Fibroblast of mammary gland (primary cell): Measurements from ENCODE around the gene IL20RB.
A peak's percentile ranks its signal among the peaks of the same experiment; 100 is the strongest.

Experiments
- DNase-seq: peaks from one replicate; pipeline ENCODE4 v3.0.0-alpha.2; 2010; ENCODE audit warnings: low read depth
- H3K4me3 ChIP-seq: 2 replicates; pipeline ENCODE4 v1.5.1; 2011; ENCODE audit warnings: low read depth, mild to moderate bottlenecking, low read length, moderate library complexity; ENCODE audit not compliant: control insufficient read depth
- TF ChIP-seq, protein P1 (sequence below): conservative IDR thresholded peaks from 2 replicates; pipeline ENCODE4 v1.5.1; 2011; ENCODE audit warnings: low read depth, low read length, inconsistent platforms; ENCODE audit not compliant: control insufficient read depth, insufficient read depth

Gene IL20RB

DNA sequence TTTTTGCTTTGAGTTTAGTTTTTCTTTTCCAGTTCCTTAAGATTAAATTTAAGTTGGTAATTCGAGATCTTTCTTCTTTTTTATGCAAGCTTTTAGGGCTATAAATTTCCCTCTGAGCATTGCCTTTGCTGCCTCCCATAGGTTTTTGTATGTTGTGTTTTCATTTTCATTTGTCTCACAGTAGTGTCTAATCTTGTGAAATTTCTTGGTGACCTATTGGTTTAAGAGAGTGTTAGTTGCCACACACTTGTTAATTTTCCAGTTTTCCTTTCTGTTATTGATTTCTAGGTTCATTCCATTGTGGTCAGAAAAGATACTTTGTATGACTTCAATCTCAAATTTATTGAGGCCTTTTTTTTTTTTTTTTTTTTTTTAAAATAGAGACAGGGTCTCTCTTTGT, 18.3 kb upstream of the IL20RB start:
- no peak for DNase-seq
- no peak overlapping the region for H3K4me3 ChIP-seq

GRCh38 chr3:136942803-136943202, 15.0 kb upstream of the IL20RB start:
- DNase-seq: no peak
- TF ChIP-seq, protein P1, sequence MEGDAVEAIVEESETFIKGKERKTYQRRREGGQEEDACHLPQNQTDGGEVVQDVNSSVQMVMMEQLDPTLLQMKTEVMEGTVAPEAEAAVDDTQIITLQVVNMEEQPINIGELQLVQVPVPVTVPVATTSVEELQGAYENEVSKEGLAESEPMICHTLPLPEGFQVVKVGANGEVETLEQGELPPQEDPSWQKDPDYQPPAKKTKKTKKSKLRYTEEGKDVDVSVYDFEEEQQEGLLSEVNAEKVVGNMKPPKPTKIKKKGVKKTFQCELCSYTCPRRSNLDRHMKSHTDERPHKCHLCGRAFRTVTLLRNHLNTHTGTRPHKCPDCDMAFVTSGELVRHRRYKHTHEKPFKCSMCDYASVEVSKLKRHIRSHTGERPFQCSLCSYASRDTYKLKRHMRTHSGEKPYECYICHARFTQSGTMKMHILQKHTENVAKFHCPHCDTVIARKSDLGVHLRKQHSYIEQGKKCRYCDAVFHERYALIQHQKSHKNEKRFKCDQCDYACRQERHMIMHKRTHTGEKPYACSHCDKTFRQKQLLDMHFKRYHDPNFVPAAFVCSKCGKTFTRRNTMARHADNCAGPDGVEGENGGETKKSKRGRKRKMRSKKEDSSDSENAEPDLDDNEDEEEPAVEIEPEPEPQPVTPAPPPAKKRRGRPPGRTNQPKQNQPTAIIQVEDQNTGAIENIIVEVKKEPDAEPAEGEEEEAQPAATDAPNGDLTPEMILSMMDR: no peak
- no peak overlapping the region for H3K4me3 ChIP-seq

More for the DNA sequence above, 18.3 kb upstream of the IL20RB start:
- TF ChIP-seq, protein P1: no peak

GRCh38 chr3:136943436-136943835, 14.3 kb upstream of the IL20RB start:
- TF ChIP-seq, protein P1: no peak
- H3K4me3 ChIP-seq: no peak overlapping the region
- peak; percentile 11 for DNase-seq

GRCh38 chr3:136946978-136947377, 10.8 kb upstream of the IL20RB start:
- TF ChIP-seq, protein P1: no peak
- H3K4me3 ChIP-seq: no peak overlapping the region
- DNase-seq: no peak

- no peak overlapping the region for H3K4me3 ChIP-seq
- TF ChIP-seq, protein P1: no peak
- DNase-seq: no peak
Observed at GRCh38 chr3:136947477-136947876, 10.3 kb upstream of the IL20RB start.

- no peak overlapping the region for H3K4me3 ChIP-seq
- no peak for DNase-seq
- TF ChIP-seq, protein P1: no peak
Observed at GRCh38 chr3:136949146-136949545, 8.6 kb upstream of the IL20RB start.

DNA sequence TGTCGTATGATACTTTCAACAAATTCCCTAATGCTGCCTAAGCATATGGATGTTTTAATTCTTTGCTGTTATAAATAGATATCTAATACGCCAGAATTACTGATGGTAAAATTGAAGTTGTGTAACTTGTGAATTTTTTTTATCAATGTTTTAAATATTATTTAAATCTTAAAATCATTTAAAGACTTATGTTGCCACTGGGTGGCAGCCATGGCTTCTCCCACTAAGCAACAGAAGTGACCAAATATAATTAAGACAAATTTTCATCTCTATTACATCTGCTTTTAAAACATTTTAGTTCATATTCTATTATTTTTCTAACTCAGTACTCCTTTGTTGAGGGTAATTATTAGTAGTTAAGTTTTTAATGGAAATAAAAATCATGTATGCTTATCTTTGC, 8.1 kb upstream of the IL20RB start:
- H3K4me3 ChIP-seq: no peak overlapping the region
- TF ChIP-seq, protein P1: peak; percentile 31
- DNase-seq: peak; percentile 36
